OCI-LY3 (cell line): ENCODE measurements around the gene RPP38.

Source experiments
- H2AFZ ChIP-seq: fragments of 200-600, 300-600 bp; shearing (Covaris generic); 2 replicates; pipeline ENCODE4 v1.6.0; 2014; ENCODE audit warnings: antibody characterized with exemption, low read depth, low read length
- H3K27ac ChIP-seq: fragments of 200-600, 300-600 bp; sonication (generic); 2 replicates; pipeline ENCODE4 v1.5.1; 2014; ENCODE audit warnings: mild to moderate bottlenecking, low read length, moderate library complexity, mixed read lengths
- H3K27me3 ChIP-seq: fragments of 200-600, 300-600 bp; sonication (generic); 2 replicates; pipeline ENCODE4 v1.6.1; 2014; ENCODE audit warnings: low read depth, low read length, mixed read lengths
- H3K36me3 ChIP-seq: fragments of 200-600, 300-600 bp; sonication (generic); replicated peaks from 2 replicates; pipeline ENCODE3; 2014; ENCODE audit warnings: low read depth, low read length, mixed read lengths
- H3K4me1 ChIP-seq: fragments of 300-600, 200-600 bp; sonication (generic); 2 replicates; pipeline ENCODE4 v1.6.1; 2014; ENCODE audit warnings: low read length, mixed read lengths
- H3K4me2 ChIP-seq: fragments of 200-600, 300-600 bp; sonication (generic); 2 replicates; pipeline ENCODE4 v1.6.1; 2014; ENCODE audit warnings: low read length, mixed read lengths
- H3K4me3 ChIP-seq: fragments of 300-600, 200-600 bp; sonication (generic); 2 replicates; pipeline ENCODE4 v1.5.1; 2014; ENCODE audit warnings: antibody characterized with exemption, mild to moderate bottlenecking, low read length, moderate library complexity
- H3K79me2 ChIP-seq: fragments of 300-600, 200-600 bp; shearing (Covaris generic); 2 replicates; pipeline ENCODE4 v1.6.1; 2014; ENCODE audit warnings: mild to moderate bottlenecking, low read length, mixed read lengths
- H3K9ac ChIP-seq: fragments of 300-600, 200-600 bp; shearing (Covaris generic); 2 replicates; pipeline ENCODE4 v1.6.0; 2014; ENCODE audit warnings: mild to moderate bottlenecking, low read length, moderate library complexity
- H3K9me3 ChIP-seq: fragments of 200-600, 300-600 bp; shearing (Covaris generic); 2 replicates; pipeline ENCODE4 v1.6.1; 2014; ENCODE audit warnings: low read length, mixed read lengths; ENCODE audit not compliant: insufficient read depth
- H4K20me1 ChIP-seq: fragments of 200-600, 300-600 bp; sonication (generic); 2 replicates; pipeline ENCODE4 v1.6.1; 2016; ENCODE audit warnings: low read length, mixed read lengths; ENCODE audit not compliant: insufficient read depth
- CTCF ChIP-seq: fragments of 200-600, 300-600 bp; sonication (generic); IDR thresholded peaks from 2 replicates; pipeline ENCODE4 v1.5.1; 2014; ENCODE audit warnings: antibody characterized with exemption, low read length, low read depth
- EZH2phosphoT487 ChIP-seq: fragments of 200-600 bp; shearing (Covaris generic); IDR thresholded peaks from 2 replicates; pipeline ENCODE4 v1.6.1; 2018; ENCODE audit warnings: antibody characterized with exemption, mixed run types, low read depth

The RPP38 gene

DNA sequence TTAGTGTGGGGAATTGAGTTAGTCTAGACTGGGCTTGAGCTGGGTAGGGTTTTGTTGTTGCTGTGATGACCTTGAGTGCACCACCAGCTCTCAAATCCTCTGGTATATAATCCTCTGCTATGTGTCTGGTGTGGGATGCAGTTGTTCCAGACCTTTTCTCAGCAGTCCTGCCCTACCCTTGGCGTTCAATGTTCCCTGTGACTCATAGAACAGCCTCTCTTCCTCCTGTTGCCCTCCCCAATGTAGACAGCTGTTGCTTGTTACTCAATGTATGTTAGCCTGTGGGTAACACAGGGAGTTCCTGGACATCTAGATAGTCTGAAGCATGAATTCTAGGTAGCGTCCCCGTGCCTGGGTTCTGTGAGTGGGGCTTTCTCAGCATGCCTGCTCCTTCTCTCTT, 28.4 kb upstream of the RPP38 start:
- Histone ChIP-seq H3K9ac (no peak overlapping the region), H3K4me2 (no peak overlapping the region), H3K4me3 (no peak overlapping the region), H3K4me1 (no peaks in the 10 kb centered on the region), H3K36me3 (no peaks in the 10 kb centered on the region), H4K20me1 (no peaks in the 10 kb centered on the region), H2AFZ (no peak overlapping the region), H3K9me3 (no peaks in the 10 kb centered on the region), H3K27ac (no peak overlapping the region), H3K79me2 (no peaks in the 10 kb centered on the region), H3K27me3 (no peaks in the 10 kb centered on the region)
- TF ChIP-seq CTCF (no peak), EZH2phosphoT487 (no peak)

- no peaks in the 10 kb centered on the region for H3K36me3 ChIP-seq
- no peaks in the 10 kb centered on the region for H3K9me3 ChIP-seq
- no peak overlapping the region for H2AFZ ChIP-seq
- H3K4me2 ChIP-seq, result no peak overlapping the region
- H3K9ac ChIP-seq, result no peak overlapping the region
- no peaks in the 10 kb centered on the region for H4K20me1 ChIP-seq
- H3K4me3 ChIP-seq, result no peak overlapping the region
- H3K4me1 ChIP-seq, result no peaks in the 10 kb centered on the region
- TF ChIP-seq EZH2phosphoT487 (no peak), CTCF (no peak)
- H3K79me2 ChIP-seq, result no peaks in the 10 kb centered on the region
- no peaks in the 10 kb centered on the region for H3K27me3 ChIP-seq
- H3K27ac ChIP-seq, result no peak overlapping the region
These were observed 27.9 kb upstream of the RPP38 start for GRCh38 chr10:15069230-15069629.

- Histone ChIP-seq H3K79me2 (no peaks in the 10 kb centered on the region), H3K4me3 (no peak overlapping the region), H4K20me1 (no peaks in the 10 kb centered on the region), H3K36me3 (no peaks in the 10 kb centered on the region), H3K9ac (no peak overlapping the region), H3K9me3 (no peaks in the 10 kb centered on the region), H3K4me1 (no peaks in the 10 kb centered on the region), H3K4me2 (no peak overlapping the region), H2AFZ (no peak overlapping the region), H3K27ac (no peak overlapping the region), H3K27me3 (no peaks in the 10 kb centered on the region)
- TF ChIP-seq CTCF (no peak), EZH2phosphoT487 (no peak)
These were observed 24.8 kb upstream of the RPP38 start for GRCh38 chr10:15072358-15072757.

DNA sequence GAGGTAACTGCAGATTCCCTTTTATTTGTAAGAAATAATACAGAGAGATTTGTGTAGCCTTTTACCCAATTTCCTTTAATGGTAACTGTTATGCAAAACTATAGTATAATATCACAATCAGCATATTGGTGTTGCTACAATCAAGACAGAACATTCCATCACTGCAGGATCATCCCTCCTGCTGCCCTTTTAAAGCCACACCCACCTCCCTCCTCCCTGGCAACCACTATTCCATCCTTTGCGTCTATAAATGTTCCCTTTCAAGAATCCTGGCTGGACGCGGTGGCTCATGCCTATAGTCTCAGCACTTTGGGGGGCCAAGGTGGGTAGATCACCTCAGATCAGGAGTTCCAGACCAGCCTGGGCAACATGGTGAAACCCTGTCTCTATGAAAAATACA, 21.7 kb upstream of the RPP38 start:
- H3K4me1 ChIP-seq, result no peaks in the 10 kb centered on the region
- H3K36me3 ChIP-seq, result no peaks in the 10 kb centered on the region
- no peaks in the 10 kb centered on the region for H3K27me3 ChIP-seq
- H3K9me3 ChIP-seq, result no peaks in the 10 kb centered on the region
- no peak for TF ChIP-seq EZH2phosphoT487
- no peak for TF ChIP-seq CTCF
- no peaks in the 10 kb centered on the region for H3K79me2 ChIP-seq
- H3K9ac ChIP-seq, result no peak overlapping the region
- H2AFZ ChIP-seq, result no peak overlapping the region
- H4K20me1 ChIP-seq, result no peaks in the 10 kb centered on the region
- H3K4me3 ChIP-seq, result no peak overlapping the region
- no peak overlapping the region for H3K4me2 ChIP-seq
- H3K27ac ChIP-seq, result no peak overlapping the region
